ENCODE data around the gene DYRK2. TPM values are rescaled to one million over a fixed set of nuclear protein-coding genes. Genes with fewer than 3 reads are reported as not detected.
A peak's percentile ranks its signal among the peaks of the same experiment; 100 is the strongest.

DYRK2 gene
- total and polyA plus RNA-seq, 10 of the 15 experiments (the other 5 are each of a cell fraction or from before 2014, with no cell fraction given) = 3.1 to 35.9 (median 12.2) TPM

DNA sequence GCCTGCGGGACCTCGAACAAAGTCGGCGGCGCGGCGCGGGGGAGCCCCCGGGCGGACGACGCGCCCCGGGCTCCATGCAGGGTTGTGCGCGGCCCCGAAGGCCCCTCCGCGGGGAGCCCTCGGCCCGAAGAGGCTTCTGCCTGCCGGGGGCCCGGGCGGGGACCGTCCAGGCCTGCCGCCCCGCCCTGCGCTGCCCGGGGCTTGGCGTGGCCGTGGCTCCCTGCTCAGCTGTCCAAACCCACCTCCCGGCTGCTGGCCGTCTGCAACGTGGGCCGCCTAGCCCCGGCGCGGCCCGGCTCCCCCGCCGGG, 670 bp downstream of the DYRK2 start:
- Histone ChIP-seq H3K9me3 (replicated peaks; ENCODE audit: control insufficient read depth, insufficient read depth, low read length) (no peaks in the 10 kb centered on the region), H3K27me3 (replicated peaks in 1 of 2; ENCODE audit: control insufficient read depth in 2 of 2, insufficient read depth in 2 of 2, low read length in 1 of 2) (no peaks in the 10 kb centered on the region), H4K20me1 (ENCODE audit: control insufficient read depth, insufficient read depth) (no peaks in the 10 kb centered on the region), H3K4me2 (ENCODE audit: control insufficient read depth, insufficient read depth) (peak overlapping the region; percentile 95; the same call in 1 of the 2 replicates), H3K27ac (ENCODE audit: control insufficient read depth, insufficient read depth) (peak overlapping the region; percentile 70), H3K79me2 (ENCODE audit: control insufficient read depth, insufficient read depth, low read length) (peaks cover 55% of the 10 kb centered on the region), H3K4me1 (ENCODE audit: control insufficient read depth, insufficient read depth, low read length) (peaks cover 6% of the 10 kb centered on the region), H3K4me3 (peak overlapping the region; percentile 88), H3K36me3 (ENCODE audit: control insufficient read depth in 2 of 2, insufficient read depth in 2 of 2, low read length in 1 of 2) (no peaks in the 10 kb centered on the region), H3K9ac (ENCODE audit: control insufficient read depth, insufficient read depth, low read length) (peak overlapping the region; percentile 81), H2AFZ (ENCODE audit: control insufficient read depth, low read depth, low read length) (peak overlapping the region; percentile 66)
- ChIA-PET CTCF (no interaction called here), RAD21 (ENCODE audit: unreplicated experiment) (no interaction called here), SMC1A (ENCODE audit: uncharacterized antibody, unreplicated experiment) (no interaction called here), POLR2A (no interaction called here)
- WGBS (ENCODE audit: insufficient coverage, insufficient replicate concordance, low lambda C conversion rate, missing lambda C conversion rate) = 2% methylated on average over 41 of the region's 41 CpGs
- in situ Hi-C loops (cut with MboI) = no loop called here
- intact Hi-C loops (cut with micrococcal nuclease; ENCODE audit: unreplicated experiment) = loop anchor here (5.0 kb wide), 1 partner anchor 197 kb away; no protein-coding TSS in a partner anchor
- FAIRE-seq = no peak
- DNase-seq (ENCODE audit: low read depth, low spot score) = no peak
- ATAC-seq = peak; percentile 46
- no TSS peak for BruUV-seq (replicated peaks)
- TF ChIP-seq BCL3 (IDR thresholded peaks at IDR 0.05; ENCODE audit: borderline replicate concordance, insufficient read depth, low read depth, low read length, poor library complexity, severe bottlenecking) = no peak
- no peak for TF ChIP-seq ATF2 (IDR thresholded peaks at IDR 0.05; ENCODE audit: low read length)
- no peak for TF ChIP-seq NBN (IDR thresholded peaks at IDR 0.05)
- no peak for TF ChIP-seq CREB1 (IDR thresholded peaks at IDR 0.05; ENCODE audit: low read depth)
- 0 out of 2 replicates have a peak, but pooled peaks have one; percentile 33 for TF ChIP-seq SMARCA5 (IDR thresholded peaks at IDR 0.05)
- TF ChIP-seq, protein P1, sequence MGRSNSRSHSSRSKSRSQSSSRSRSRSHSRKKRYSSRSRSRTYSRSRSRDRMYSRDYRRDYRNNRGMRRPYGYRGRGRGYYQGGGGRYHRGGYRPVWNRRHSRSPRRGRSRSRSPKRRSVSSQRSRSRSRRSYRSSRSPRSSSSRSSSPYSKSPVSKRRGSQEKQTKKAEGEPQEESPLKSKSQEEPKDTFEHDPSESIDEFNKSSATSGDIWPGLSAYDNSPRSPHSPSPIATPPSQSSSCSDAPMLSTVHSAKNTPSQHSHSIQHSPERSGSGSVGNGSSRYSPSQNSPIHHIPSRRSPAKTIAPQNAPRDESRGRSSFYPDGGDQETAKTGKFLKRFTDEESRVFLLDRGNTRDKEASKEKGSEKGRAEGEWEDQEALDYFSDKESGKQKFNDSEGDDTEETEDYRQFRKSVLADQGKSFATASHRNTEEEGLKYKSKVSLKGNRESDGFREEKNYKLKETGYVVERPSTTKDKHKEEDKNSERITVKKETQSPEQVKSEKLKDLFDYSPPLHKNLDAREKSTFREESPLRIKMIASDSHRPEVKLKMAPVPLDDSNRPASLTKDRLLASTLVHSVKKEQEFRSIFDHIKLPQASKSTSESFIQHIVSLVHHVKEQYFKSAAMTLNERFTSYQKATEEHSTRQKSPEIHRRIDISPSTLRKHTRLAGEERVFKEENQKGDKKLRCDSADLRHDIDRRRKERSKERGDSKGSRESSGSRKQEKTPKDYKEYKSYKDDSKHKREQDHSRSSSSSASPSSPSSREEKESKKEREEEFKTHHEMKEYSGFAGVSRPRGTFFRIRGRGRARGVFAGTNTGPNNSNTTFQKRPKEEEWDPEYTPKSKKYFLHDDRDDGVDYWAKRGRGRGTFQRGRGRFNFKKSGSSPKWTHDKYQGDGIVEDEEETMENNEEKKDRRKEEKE (IDR thresholded peaks at IDR 0.05) = no peak
- TF ChIP-seq EZH2 (IDR thresholded peaks at IDR 0.05; ENCODE audit: borderline replicate concordance, control insufficient read depth, low read depth, low read length) = no peak
- peak; percentile 51; the same call in 1 of the 2 replicates for TF ChIP-seq BACH1 (IDR thresholded peaks at IDR 0.05; ENCODE audit: borderline replicate concordance)
- no peak for TF ChIP-seq FOXK2 (IDR thresholded peaks at IDR 0.05)
- TF ChIP-seq STAT1 (conservative IDR thresholded peaks at IDR 0.05) = no peak
- peak; percentile 60; the same call in 1 of the 2 replicates for TF ChIP-seq IKZF1 (conservative IDR thresholded peaks at IDR 0.05)
- TF ChIP-seq GATAD2B (conservative IDR thresholded peaks at IDR 0.05; ENCODE audit: low read depth) = peak; percentile 50
- TF ChIP-seq CEBPB (IDR thresholded peaks at IDR 0.05; ENCODE audit: borderline replicate concordance in 1 of 2, low read depth in 2 of 2, low read length in 2 of 2) = no peak
- TF ChIP-seq E2F4 (IDR thresholded peaks at IDR 0.05; ENCODE audit: low read depth, low read length) = no peak
- peak; percentile 38; the same call in 1 of the 2 replicates for TF ChIP-seq NR2F1 (conservative IDR thresholded peaks at IDR 0.05)
- no peak for TF ChIP-seq IRF4 (IDR thresholded peaks at IDR 0.05; ENCODE audit: low read depth, low read length)
- TF ChIP-seq USF2 (IDR thresholded peaks at IDR 0.05; ENCODE audit: borderline replicate concordance, low read depth, low read length) = no peak
